Erythroblast (primary cell): Measurements from ENCODE around the gene EPHB6.

Experiments used
- GATA1 ChIP-seq: IDR thresholded peaks from 2 replicates; pipeline ENCODE4 v1.6.1; 2011; ENCODE audit warnings: low read depth, mild to moderate bottlenecking, control low read depth, low read length, moderate library complexity
- POLR2A ChIP-seq: IDR thresholded peaks from 2 replicates; pipeline ENCODE4 v1.6.1; 2011; ENCODE audit warnings: mild to moderate bottlenecking, low read length

DNA sequence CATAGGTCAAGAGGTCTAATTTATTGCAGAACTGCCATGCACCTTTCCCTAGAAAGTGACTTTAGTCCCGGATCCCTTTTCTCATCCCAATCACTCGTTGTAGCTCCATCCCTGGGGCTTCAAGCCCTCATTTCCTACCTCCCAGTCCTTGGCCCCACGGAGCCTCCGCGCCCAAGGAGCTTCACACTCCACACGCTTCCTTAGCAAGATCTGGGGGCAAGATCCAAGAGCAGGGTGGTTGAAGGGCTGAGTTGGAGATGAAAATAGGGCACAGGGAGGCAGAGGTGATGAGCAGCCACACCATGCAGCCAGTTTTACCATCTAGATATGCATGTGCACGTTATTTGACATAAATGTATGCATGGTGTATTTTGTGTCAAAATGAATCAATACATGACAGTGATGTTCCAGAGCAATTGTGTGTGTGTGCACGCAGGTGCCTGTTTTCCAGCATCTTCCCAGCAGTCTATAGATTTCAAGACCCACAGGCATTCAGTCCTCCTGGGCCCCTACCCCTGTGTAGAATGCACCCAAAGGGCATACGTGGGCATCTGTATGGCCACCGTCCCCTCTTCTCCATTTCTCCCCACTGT is 36.7 kb downstream of the EPHB6 start:
- TF ChIP-seq POLR2A, result no peak
- TF ChIP-seq GATA1, result no peak
